SK-N-SH (cell line): ENCODE measurements around the gene PPP1R16B. TPM values are rescaled to one million over a fixed set of nuclear protein-coding genes. Genes with fewer than 3 reads are reported as not detected.
A peak's percentile ranks its signal among the peaks of the same experiment; 100 is the strongest.

Experiments
- CTCF ChIA-PET: fragments of 300-600, 350-600 bp; formaldehyde crosslinking; extraction: SDS; loops from one replicate; lab custom pipeline; 2021; lab: Yijun Ruan, JAX
- POLR2A ChIA-PET: fragments of 350-600 bp; sonication (Branson Sonifier 250); formaldehyde crosslinking; extraction: SDS; loops from one replicate; lab custom pipeline; 2020; ENCODE audit warnings: antibody characterized with exemption, inconsistent platforms; lab: Yijun Ruan, JAX
- DNase-seq: peaks from one replicate; pipeline ENCODE4 v3.0.0; 2012
- H2AFZ ChIP-seq: fragments of 200-600 bp; sonication (generic); 2 replicates; pipeline ENCODE4 v1.8.1; 2016; ENCODE audit warnings: antibody characterized with exemption, mild to moderate bottlenecking, low read depth
- H3F3A ChIP-seq: fragments of 200-600 bp; sonication (generic); replicated peaks from 2 replicates; pipeline ENCODE3; 2016; ENCODE audit warnings: antibody characterized with exemption, mild to moderate bottlenecking; ENCODE audit not compliant: insufficient read depth
- H3K27ac ChIP-seq, 2 experiments: fragments of 200-500 bp in 1 of 2; fragments of 200-600 bp in 1 of 2; sonication (Bioruptor generic) in 1 of 2; sonication (generic), shearing (Covaris generic) in 1 of 2; 2 replicates each; pipeline versions ENCODE4 v1.5.1 to v1.6.1; 2014 to 2016; ENCODE audit warnings: low read depth in 2 of 2, inconsistent platforms in 1 of 2, low read length in 1 of 2, mild to moderate bottlenecking in 1 of 2, mixed read lengths in 1 of 2
- H3K27me3 ChIP-seq: fragments of 200-600 bp; sonication (generic), shearing (Covaris generic); 2 replicates; pipeline ENCODE4 v1.6.1; 2016; ENCODE audit warnings: mixed run types; ENCODE audit not compliant: insufficient read depth
- H3K36me3 ChIP-seq, 2 experiments: fragments of 200-500 bp in 1 of 2; fragments of 200-600 bp in 1 of 2; sonication (Bioruptor generic) in 1 of 2; sonication (generic) in 1 of 2; replicated peaks in 1 of 2; 2 replicates each; pipeline versions ENCODE3 to v1.5.1; 2014 to 2016; ENCODE audit warnings: low read length in 1 of 2, mild to moderate bottlenecking in 1 of 2; ENCODE audit not compliant: insufficient read depth in 2 of 2, control insufficient read depth in 1 of 2
- H3K4me1 ChIP-seq, 2 experiments: fragments of 200-500 bp in 1 of 2; fragments of 200-600 bp in 1 of 2; sonication (Bioruptor generic) in 1 of 2; sonication (generic), shearing (Covaris generic) in 1 of 2; 2 replicates each; pipeline versions ENCODE4 v1.5.1 to v1.6.1; 2014 to 2016; ENCODE audit warnings: low read depth in 1 of 2, low read length in 1 of 2, mixed run types in 1 of 2; ENCODE audit not compliant: insufficient read depth in 2 of 2, control insufficient read depth in 1 of 2
- H3K4me2 ChIP-seq: fragments of 200-600 bp; sonication (generic), shearing (Covaris generic); 2 replicates; pipeline ENCODE4 v1.6.1; 2017; ENCODE audit warnings: mixed run types
- H3K4me3 ChIP-seq, 2 experiments: fragments of 200-500 bp in 1 of 2; fragments of 200-600 bp in 1 of 2; sonication (Bioruptor generic) in 1 of 2; sonication (generic), shearing (Covaris generic) in 1 of 2; 2 replicates each; pipeline versions ENCODE4 v1.5.1 to v1.8.1; 2014 to 2016; ENCODE audit warnings: low read depth in 2 of 2, inconsistent platforms in 1 of 2, low read length in 1 of 2, mild to moderate bottlenecking in 1 of 2, mixed read lengths in 1 of 2, moderate library complexity in 1 of 2
- H3K79me2 ChIP-seq: fragments of 200-600 bp; sonication (generic); 2 replicates; pipeline ENCODE4 v1.8.1; 2017; ENCODE audit warnings: mild to moderate bottlenecking; ENCODE audit not compliant: insufficient read depth
- H3K9ac ChIP-seq: fragments of 200-600 bp; sonication (generic); 2 replicates; pipeline ENCODE4 v1.6.1; 2017; ENCODE audit warnings: mixed run types
- H3K9me2 ChIP-seq: fragments of 200-600 bp; sonication (generic); 2 replicates; pipeline ENCODE4 v1.6.1; 2017; ENCODE audit warnings: mixed run types
- H3K9me3 ChIP-seq: fragments of 200-600 bp; sonication (generic); 2 replicates; pipeline ENCODE4 v1.6.1; 2017; ENCODE audit warnings: mixed run types, mild to moderate bottlenecking, moderate library complexity
- H4K20me1 ChIP-seq: fragments of 200-600 bp; sonication (generic); 2 replicates; pipeline ENCODE4 v1.6.1; 2017; ENCODE audit warnings: mild to moderate bottlenecking, mixed run types; ENCODE audit not compliant: insufficient read depth
- CHD2 ChIP-seq: fragments of 150-350 bp; IDR thresholded peaks from 2 replicates; pipeline ENCODE4 v1.6.1; 2018; ENCODE audit warnings: low read length; ENCODE audit not compliant: partially characterized antibody
- ELF1 ChIP-seq: IDR thresholded peaks from 2 replicates; pipeline ENCODE4 v1.4.0; 2012
- FOXM1 ChIP-seq: IDR thresholded peaks from 2 replicates; pipeline ENCODE4 v1.4.0; 2012; ENCODE audit warnings: low read depth, mild to moderate bottlenecking
- GABPA ChIP-seq: IDR thresholded peaks from 2 replicates; pipeline ENCODE4 v1.4.0; 2012; ENCODE audit warnings: low read depth, mild to moderate bottlenecking
- JUND ChIP-seq: IDR thresholded peaks from 2 replicates; pipeline ENCODE4 v1.4.0; 2012
- MAX ChIP-seq: IDR thresholded peaks from 2 replicates; pipeline ENCODE4 v1.4.0; 2012; ENCODE audit warnings: low read depth
- MXI1 ChIP-seq: IDR thresholded peaks from 2 replicates; pipeline ENCODE4 v1.6.1; 2012; ENCODE audit warnings: mild to moderate bottlenecking, low read depth, low read length, improper control_type of control experiment
- NFIC ChIP-seq: IDR thresholded peaks from 2 replicates; pipeline ENCODE4 v1.4.0; 2012; ENCODE audit warnings: borderline replicate concordance
- POLR2AphosphoS5 ChIP-seq: IDR thresholded peaks from 2 replicates; pipeline ENCODE4 v1.6.1; 2012; ENCODE audit warnings: low read depth, low read length
- RAD21 ChIP-seq: IDR thresholded peaks from 2 replicates; pipeline ENCODE4 v1.6.1; 2012; ENCODE audit warnings: mild to moderate bottlenecking, low read length
- RCOR1 ChIP-seq: fragments of 150-350 bp; IDR thresholded peaks from 2 replicates; pipeline ENCODE4 v1.6.1; 2017; ENCODE audit warnings: antibody characterized with exemption, low read length
- RXRA ChIP-seq: IDR thresholded peaks from 2 replicates; pipeline ENCODE4 v1.4.0; 2012; ENCODE audit warnings: low read depth, mild to moderate bottlenecking, borderline replicate concordance
- SIN3A ChIP-seq: IDR thresholded peaks from 2 replicates; pipeline ENCODE4 v1.6.1; 2012; ENCODE audit warnings: low read depth, mild to moderate bottlenecking, low read length, moderate library complexity, borderline replicate concordance
- TAF1 ChIP-seq: IDR thresholded peaks from 2 replicates; pipeline ENCODE4 v1.6.1; 2012; ENCODE audit warnings: low read depth, mild to moderate bottlenecking, low read length, moderate library complexity, borderline replicate concordance
- TCF12 ChIP-seq: IDR thresholded peaks from 2 replicates; pipeline ENCODE4 v1.4.0; 2012
- TEAD4 ChIP-seq: IDR thresholded peaks from 2 replicates; pipeline ENCODE4 v1.4.0; 2012; ENCODE audit warnings: mild to moderate bottlenecking, borderline replicate concordance; ENCODE audit not compliant: insufficient read depth
- USF1 ChIP-seq: IDR thresholded peaks from 2 replicates; pipeline ENCODE4 v1.4.0; 2012; ENCODE audit warnings: low read depth, borderline replicate concordance
- YY1 ChIP-seq: IDR thresholded peaks from 2 replicates; pipeline ENCODE4 v1.4.0; 2012; ENCODE audit warnings: low read depth, mild to moderate bottlenecking
- ZBTB33 ChIP-seq: IDR thresholded peaks from 2 replicates; pipeline ENCODE4 v1.4.0; 2012; ENCODE audit warnings: low read depth, borderline replicate concordance
- WGBS: methylation state at CpG from one replicate; pipeline ENCODE4 v1.1.6; 2017; ENCODE audit warnings: low lambda C conversion rate; 5-methylcytosine and 5-hydroxymethylcytosine counted together
- polyA plus RNA-seq, 3 experiments: library from polyadenylated mRNA; depleted of rRNA; stranded (reverse); fragments of >200 nt; gene quantifications; 2 replicates each; pipeline ENCODE4 v1.2.3, GENCODE V29; 2012
- TF ChIP-seq, protein P1 (sequence below): IDR thresholded peaks from 2 replicates; pipeline ENCODE4; 2012

The PPP1R16B gene
- polyA plus RNA-seq, 1 of the 3 experiments (the other 2 are of a cell fraction): 0.28 TPM

DNA sequence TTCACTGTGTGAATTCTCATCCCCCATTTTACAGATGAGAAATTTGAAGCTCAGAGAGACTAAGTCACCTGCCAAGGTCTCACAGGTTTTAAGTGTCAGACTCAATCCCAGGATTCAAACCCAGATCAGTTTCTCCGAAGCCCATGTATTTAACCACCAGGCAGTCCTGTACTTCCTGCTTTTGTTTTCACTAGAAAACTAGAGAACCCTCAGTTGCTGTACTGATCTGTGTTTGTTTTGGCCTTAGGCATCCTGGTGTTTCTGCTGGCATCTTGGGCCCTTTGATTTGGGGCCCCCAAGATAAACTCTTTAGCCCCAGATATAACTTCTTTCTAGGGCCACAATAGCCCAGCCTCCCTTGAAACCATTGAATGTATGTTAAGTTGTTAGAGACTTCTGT is 36.5 kb downstream of the PPP1R16B start (continued):
- no peak for TF ChIP-seq ZBTB33
- TF ChIP-seq MAX: no peak
- no peak for TF ChIP-seq NFIC
- no peak for TF ChIP-seq USF1

GRCh38 chr20:38842558-38842981 is 37.1 kb downstream of the PPP1R16B start:
- Histone ChIP-seq H3K79me2 (no peaks in the 10 kb centered on the region), H3K9ac (no peak overlapping the region), H4K20me1 (no peaks in the 10 kb centered on the region), H3K9me2 (no peaks in the 10 kb centered on the region), H3K4me2 (no peak overlapping the region), H3K4me3 (no peak overlapping the region), H3K9me3 (no peaks in the 10 kb centered on the region), H3K27ac (peak overlapping the region in 1 of 2 experiments; percentile 28; a peak in 1 of 4 replicates), H3K27me3 (0 out of 2 replicates have a peak, but pooled peaks cover 10% of the 10 kb centered on the region), H3F3A (no peaks in the 10 kb centered on the region), H3K36me3 (no peaks in the 10 kb centered on the region), H3K4me1 (peaks cover 0 to 2% of the 10 kb centered on the region in 2 experiments; a peak in 1 of 4 replicates), H2AFZ (no peak overlapping the region)
- 13% methylated on average over 1 of the region's 1 CpG for WGBS
- ChIA-PET POLR2A (no interaction called here), CTCF (no interaction called here)
- TF ChIP-seq RCOR1 (no peak), TAF1 (no peak), JUND (no peak), TEAD4 (no peak), USF1 (no peak), RXRA (no peak), TCF12 (no peak), POLR2AphosphoS5 (no peak), YY1 (no peak), FOXM1 (no peak), SIN3A (no peak), GABPA (no peak), ZBTB33 (no peak), MXI1 (no peak), CHD2 (no peak), RAD21 (no peak), ELF1 (no peak)
- TF ChIP-seq, protein P1, sequence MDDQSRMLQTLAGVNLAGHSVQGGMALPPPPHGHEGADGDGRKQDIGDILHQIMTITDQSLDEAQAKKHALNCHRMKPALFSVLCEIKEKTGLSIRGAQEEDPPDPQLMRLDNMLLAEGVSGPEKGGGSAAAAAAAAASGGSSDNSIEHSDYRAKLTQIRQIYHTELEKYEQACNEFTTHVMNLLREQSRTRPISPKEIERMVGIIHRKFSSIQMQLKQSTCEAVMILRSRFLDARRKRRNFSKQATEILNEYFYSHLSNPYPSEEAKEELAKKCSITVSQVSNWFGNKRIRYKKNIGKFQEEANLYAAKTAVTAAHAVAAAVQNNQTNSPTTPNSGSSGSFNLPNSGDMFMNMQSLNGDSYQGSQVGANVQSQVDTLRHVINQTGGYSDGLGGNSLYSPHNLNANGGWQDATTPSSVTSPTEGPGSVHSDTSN: no peak
- DNase-seq: no peak
